GM19463 (cell line): ENCODE data around the gene FKBP14.
"Not testable (repeated sequence)": the region's sequence is repeated elsewhere in the genome, so short reads cannot be mapped to it uniquely, and the experiment has no call there.

Experiments
- ATAC-seq: cut with Tn5 transposase; IDR thresholded peaks from one replicate; pipeline ENCODE4 v1.9.1; 2021; ENCODE audit warnings: mild to moderate bottlenecking, moderate library complexity; ENCODE audit not compliant: unreplicated experiment

The FKBP14 gene

DNA sequence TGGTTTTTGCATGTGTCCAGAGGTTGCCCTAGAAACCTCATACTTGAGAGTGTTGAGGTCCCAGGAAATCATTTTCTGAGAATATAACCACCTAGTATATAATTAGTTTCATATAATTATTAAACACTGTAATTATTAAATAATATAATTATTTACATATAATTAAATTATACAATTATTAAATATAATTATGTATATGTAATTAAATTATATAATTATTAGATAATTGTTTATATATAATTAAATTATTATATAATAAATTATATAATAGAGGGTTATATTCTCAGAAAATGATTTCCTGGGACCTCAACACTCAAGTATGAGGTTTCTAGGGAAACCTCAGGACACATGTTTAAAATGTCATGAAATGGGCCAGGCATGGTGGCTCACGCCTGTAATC, 64.5 kb downstream of the FKBP14 start:
- no peak for ATAC-seq

DNA sequence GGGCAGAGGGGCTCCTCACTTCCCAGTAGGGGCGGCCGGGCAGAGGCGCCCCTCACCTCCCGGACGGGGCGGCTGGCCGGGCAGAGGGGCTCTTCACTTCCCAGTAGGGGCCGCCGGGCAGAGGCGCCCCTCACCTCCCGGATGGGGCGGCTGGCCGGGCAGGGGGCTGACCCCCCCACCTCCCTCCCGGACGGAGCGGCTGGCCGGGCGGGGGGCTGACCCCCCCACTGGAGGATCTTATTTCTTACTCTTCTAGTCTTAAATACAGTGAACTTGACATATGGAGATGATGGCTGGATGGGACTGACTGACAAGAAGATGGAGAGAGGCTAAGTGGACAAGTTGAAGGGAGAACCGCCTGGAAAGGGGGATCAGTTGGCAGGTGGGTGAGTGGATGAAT, 64.9 kb downstream of the FKBP14 start:
- ATAC-seq, result not testable (repeated sequence)
